Trophoblast cell (in vitro differentiated cells and primary cell): ENCODE data around the gene ETV6.

Experiments used
- DNase-seq, 2 donors: peaks; one replicate each; pipeline ENCODE4 v3.0.0-alpha.2; 2016
- H2AFZ ChIP-seq: 2 replicates; pipeline ENCODE4 v1.6.1; 2013; ENCODE audit warnings: low read length, moderate library complexity, mild to moderate bottlenecking; ENCODE audit not compliant: insufficient read depth, poor library complexity
- H2AK5ac ChIP-seq: 2 replicates; pipeline ENCODE4 v1.6.1; 2013; ENCODE audit warnings: mild to moderate bottlenecking, low read length
- H2BK120ac ChIP-seq: 2 replicates; pipeline ENCODE4 v1.6.1; 2013; ENCODE audit warnings: low read length, mild to moderate bottlenecking, moderate library complexity; ENCODE audit not compliant: insufficient read depth, poor library complexity
- H2BK12ac ChIP-seq: 2 replicates; pipeline ENCODE4 v1.6.1; 2013; ENCODE audit warnings: mild to moderate bottlenecking, low read length, moderate library complexity
- H2BK5ac ChIP-seq: 2 replicates; pipeline ENCODE4 v1.6.1; 2013; ENCODE audit warnings: low read length, low read depth, moderate library complexity, mild to moderate bottlenecking; ENCODE audit not compliant: poor library complexity
- H3K14ac ChIP-seq: 2 replicates; pipeline ENCODE4 v1.6.1; 2013; ENCODE audit warnings: mild to moderate bottlenecking, low read length
- H3K18ac ChIP-seq: 2 replicates; pipeline ENCODE4 v1.6.1; 2013; ENCODE audit warnings: mild to moderate bottlenecking, low read length
- H3K23ac ChIP-seq: 2 replicates; pipeline ENCODE4 v1.6.1; 2013; ENCODE audit warnings: low read length
- H3K27ac ChIP-seq: 2 replicates; pipeline ENCODE4 v1.5.1; 2013; ENCODE audit warnings: low read depth, mild to moderate bottlenecking, inconsistent platforms, low read length, moderate library complexity
- H3K27me3 ChIP-seq: 2 replicates; pipeline ENCODE4 v1.6.1; 2013; ENCODE audit warnings: inconsistent platforms, mild to moderate bottlenecking, low read length, moderate library complexity; ENCODE audit not compliant: insufficient read depth
- H3K36me3 ChIP-seq, 2 experiments: 1 replicate in 1 of 2; 2 replicates in 1 of 2; pipeline ENCODE4 v1.6.1; 2013; ENCODE audit warnings: low read length in 2 of 2, mild to moderate bottlenecking in 2 of 2, moderate library complexity in 1 of 2; ENCODE audit not compliant: insufficient read depth in 2 of 2, control insufficient read depth in 1 of 2
- H3K4ac ChIP-seq: 2 replicates; pipeline ENCODE4 v1.6.1; 2013; ENCODE audit warnings: low read depth, mild to moderate bottlenecking, low read length, moderate library complexity
- H3K4me1 ChIP-seq, 2 experiments: 1 replicate in 1 of 2; 2 replicates in 1 of 2; pipeline ENCODE4 v1.6.1; 2013; ENCODE audit warnings: low read length in 2 of 2, mild to moderate bottlenecking in 2 of 2, moderate library complexity in 1 of 2; ENCODE audit not compliant: insufficient read depth in 2 of 2, control insufficient read depth in 1 of 2
- H3K4me2 ChIP-seq: 2 replicates; pipeline ENCODE4 v1.6.1; 2013; ENCODE audit warnings: inconsistent platforms, mild to moderate bottlenecking, low read length, moderate library complexity
- H3K4me3 ChIP-seq: 2 replicates; pipeline ENCODE4 v1.5.1; 2013; ENCODE audit warnings: mild to moderate bottlenecking, low read depth, low read length, inconsistent platforms
- H3K79me1 ChIP-seq: one replicate; pipeline ENCODE4 v1.6.1; 2013; ENCODE audit warnings: low read length
- H3K79me2 ChIP-seq: 2 replicates; pipeline ENCODE4 v1.6.1; 2013; ENCODE audit warnings: low read length, mild to moderate bottlenecking; ENCODE audit not compliant: control insufficient read depth, insufficient read depth, poor library complexity
- H3K9ac ChIP-seq: 2 replicates; pipeline ENCODE4 v1.6.1; 2013; ENCODE audit warnings: mild to moderate bottlenecking, low read length
- H3K9me3 ChIP-seq: 2 replicates; pipeline ENCODE4 v1.6.1; 2013; ENCODE audit warnings: low read depth, mild to moderate bottlenecking, control low read depth, inconsistent platforms, low read length; ENCODE audit not compliant: insufficient read depth
- H4K12ac ChIP-seq: 2 replicates; pipeline ENCODE4 v1.6.1; 2013; ENCODE audit warnings: low read depth, mild to moderate bottlenecking, low read length, moderate library complexity
- H4K8ac ChIP-seq: 2 replicates; pipeline ENCODE4 v1.6.1; 2013; ENCODE audit warnings: low read depth, mild to moderate bottlenecking, low read length, moderate library complexity
- H4K91ac ChIP-seq: one replicate; pipeline ENCODE4 v1.6.1; 2013; ENCODE audit warnings: low read depth, mild to moderate bottlenecking, low read length, moderate library complexity
- WGBS: extraction: QIAGEN DNeasy Blood & Tissue Kit; methylation state at CpG from one replicate; pipeline ENCODE4 v1.1.7; 2013; ENCODE audit warnings: missing lambda C conversion rate; ENCODE audit not compliant: insufficient read length, insufficient coverage; ENCODE audit errors: extremely low coverage; 5-methylcytosine and 5-hydroxymethylcytosine counted together

Gene ETV6

GRCh38 chr12:11718768-11719253, 69.3 kb downstream of the ETV6 start:
- H2BK5ac ChIP-seq = peak overlapping the region; percentile 74
- H2BK120ac ChIP-seq = peak overlapping the region; percentile 92
- peaks cover 22 to 23% of the 10 kb centered on the region in 2 experiments for H3K4me1 ChIP-seq
- H4K12ac ChIP-seq = peak overlapping the region; percentile 12
- no peaks in the 10 kb centered on the region for H3K36me3 ChIP-seq
- no peaks in the 10 kb centered on the region for H3K9me3 ChIP-seq
- peak overlapping the region; percentile 52 for H2AFZ ChIP-seq
- peak overlapping the region; percentile 28 for H3K14ac ChIP-seq
- no CpG with 5 or more reads among the region's 6 CpGs for WGBS
- H3K4me3 ChIP-seq = no peak overlapping the region
- peak overlapping the region; percentile 85 for H4K8ac ChIP-seq
- H2AK5ac ChIP-seq = no peak overlapping the region
- H3K4me2 ChIP-seq = no peak overlapping the region
- no peak for DNase-seq
- H3K9ac ChIP-seq = no peak overlapping the region
- peak overlapping the region; percentile 91 for H2BK12ac ChIP-seq
- H3K27me3 ChIP-seq = no peaks in the 10 kb centered on the region
- peak overlapping the region; percentile 93 for H4K91ac ChIP-seq
- peaks cover 2% of the 10 kb centered on the region for H3K79me2 ChIP-seq
- H3K79me1 ChIP-seq = peaks cover 14% of the 10 kb centered on the region
- H3K18ac ChIP-seq = no peak overlapping the region
- H3K23ac ChIP-seq = no peak overlapping the region
- H3K27ac ChIP-seq = peak overlapping the region; percentile 96
- H3K4ac ChIP-seq = peak overlapping the region; percentile 8

- H3K27me3 ChIP-seq = no peaks in the 10 kb centered on the region
- H2AFZ ChIP-seq = no peak overlapping the region
- peaks cover 25 to 26% of the 10 kb centered on the region in 2 experiments for H3K4me1 ChIP-seq
- H3K4me2 ChIP-seq = no peak overlapping the region
- no peak overlapping the region for H3K23ac ChIP-seq
- no peak overlapping the region for H3K9ac ChIP-seq
- H3K36me3 ChIP-seq = no peaks in the 10 kb centered on the region
- H4K91ac ChIP-seq = peak overlapping the region; percentile 93
- peak overlapping the region; percentile 92 for H2BK120ac ChIP-seq
- peak overlapping the region; percentile 77 for H3K18ac ChIP-seq
- H4K12ac ChIP-seq = peak overlapping the region; percentile 31
- DNase-seq = peak; percentile 33 to 37
- H4K8ac ChIP-seq = peak overlapping the region; percentile 85
- H3K79me1 ChIP-seq = peaks cover 14% of the 10 kb centered on the region
- peak overlapping the region; percentile 48 for H3K4ac ChIP-seq
- no peak overlapping the region for H2AK5ac ChIP-seq
- peak overlapping the region; percentile 96 for H3K27ac ChIP-seq
- H3K9me3 ChIP-seq = no peaks in the 10 kb centered on the region
- H3K4me3 ChIP-seq = no peak overlapping the region
- H3K79me2 ChIP-seq = peaks cover 2% of the 10 kb centered on the region
- H2BK12ac ChIP-seq = peak overlapping the region; percentile 91
- WGBS = no CpG with 5 or more reads among the region's 10 CpGs
- H2BK5ac ChIP-seq = peak overlapping the region; percentile 74
- H3K14ac ChIP-seq = peak overlapping the region; percentile 79
Observed at GRCh38 chr12:11719678-11720099, 70.2 kb downstream of the ETV6 start.

- no peak overlapping the region for H2BK5ac ChIP-seq
- H3K4ac ChIP-seq = no peak overlapping the region
- H4K91ac ChIP-seq = no peak overlapping the region
- no peaks in the 10 kb centered on the region for H3K36me3 ChIP-seq
- no peak overlapping the region for H3K4me2 ChIP-seq
- no peak overlapping the region for H3K18ac ChIP-seq
- no peak overlapping the region for H2AK5ac ChIP-seq
- H3K79me1 ChIP-seq = peaks cover 14% of the 10 kb centered on the region
- no peak overlapping the region for H4K8ac ChIP-seq
- H3K23ac ChIP-seq = no peak overlapping the region
- no peak overlapping the region for H3K9ac ChIP-seq
- H2BK120ac ChIP-seq = no peak overlapping the region
- H3K27ac ChIP-seq = no peak overlapping the region
- peaks cover 20 to 21% of the 10 kb centered on the region in 2 experiments for H3K4me1 ChIP-seq
- peaks cover 2% of the 10 kb centered on the region for H3K79me2 ChIP-seq
- H2AFZ ChIP-seq = no peak overlapping the region
- no peak overlapping the region for H3K4me3 ChIP-seq
- H3K27me3 ChIP-seq = no peaks in the 10 kb centered on the region
- no peaks in the 10 kb centered on the region for H3K9me3 ChIP-seq
- no peak overlapping the region for H2BK12ac ChIP-seq
- no peak for DNase-seq
- H3K14ac ChIP-seq = no peak overlapping the region
- no CpG with 5 or more reads among the region's 2 CpGs for WGBS
- no peak overlapping the region for H4K12ac ChIP-seq
Observed at GRCh38 chr12:11722071-11722470, 72.6 kb downstream of the ETV6 start.

GRCh38 chr12:11722578-11723138, 73.2 kb downstream of the ETV6 start:
- Histone ChIP-seq H3K79me1 (peaks cover 14% of the 10 kb centered on the region), H3K14ac (no peak overlapping the region), H2AK5ac (no peak overlapping the region), H2AFZ (no peak overlapping the region), H3K4me2 (no peak overlapping the region), H2BK120ac (no peak overlapping the region), H3K36me3 (no peaks in the 10 kb centered on the region), H2BK12ac (no peak overlapping the region), H3K23ac (no peak overlapping the region), H3K27ac (no peak overlapping the region), H4K12ac (no peak overlapping the region), H3K9ac (no peak overlapping the region), H3K27me3 (no peaks in the 10 kb centered on the region), H3K18ac (no peak overlapping the region), H2BK5ac (peak overlapping the region; percentile 26), H3K9me3 (no peaks in the 10 kb centered on the region), H3K4me1 (peaks cover 18% of the 10 kb centered on the region in 2 experiments), H3K79me2 (peaks cover 2% of the 10 kb centered on the region), H3K4me3 (no peak overlapping the region), H3K4ac (no peak overlapping the region), H4K8ac (no peak overlapping the region), H4K91ac (no peak overlapping the region)
- no CpG with 5 or more reads among the region's 8 CpGs for WGBS
- DNase-seq = no peak
